Duodenal mucosa (tissue), 2 donors: ENCODE measurements around the gene FEZ2.

ENCODE experiments used
- H3K27ac ChIP-seq: one replicate; pipeline ENCODE4 v1.7.0; 2013; ENCODE audit warnings: low read depth, low read length
- H3K27me3 ChIP-seq, 2 donors: one replicate each; pipeline ENCODE4 v1.7.0; 2013; ENCODE audit warnings: low read length in 2 of 2, control low read depth in 1 of 2; ENCODE audit not compliant: insufficient read depth in 2 of 2, control insufficient read depth in 1 of 2
- H3K36me3 ChIP-seq, 2 donors: one replicate each; pipeline ENCODE4 v1.7.0; 2013; ENCODE audit warnings: low read length in 2 of 2, control low read depth in 1 of 2; ENCODE audit not compliant: insufficient read depth in 2 of 2, control insufficient read depth in 1 of 2
- H3K4me1 ChIP-seq, 2 donors: one replicate each; pipeline ENCODE4 v1.7.0; 2013; ENCODE audit warnings: low read length in 2 of 2, control low read depth in 1 of 2; ENCODE audit not compliant: insufficient read depth in 2 of 2, control insufficient read depth in 1 of 2
- H3K4me3 ChIP-seq, 2 donors: one replicate each; pipeline ENCODE4 v1.7.0; 2013; ENCODE audit warnings: low read length in 2 of 2, low read depth in 1 of 2
- H3K9ac ChIP-seq, 2 donors: one replicate each; pipeline ENCODE4 v1.7.0; 2013; ENCODE audit warnings: low read length in 2 of 2, low read depth in 1 of 2
- H3K9me3 ChIP-seq, 2 donors: one replicate each; pipeline ENCODE4 v1.7.0; 2013; ENCODE audit warnings: low read length in 2 of 2, control low read depth in 1 of 2; ENCODE audit not compliant: control insufficient read depth in 1 of 2

FEZ2 gene

GRCh38 chr2:36574560-36574959, 23.4 kb downstream of the FEZ2 start:
- H3K36me3 ChIP-seq, result peaks cover 9 to 45% of the 10 kb centered on the region in 2 donors
- H3K9me3 ChIP-seq, result no peaks in the 10 kb centered on the region
- no peaks in the 10 kb centered on the region for H3K27me3 ChIP-seq
- H3K9ac ChIP-seq, result no peak overlapping the region
- H3K4me1 ChIP-seq, result no peaks in the 10 kb centered on the region
- H3K4me3 ChIP-seq, result no peak overlapping the region
- H3K27ac ChIP-seq, result no peak overlapping the region

- Histone ChIP-seq H3K4me3 (no peak overlapping the region), H3K9ac (no peak overlapping the region), H3K4me1 (no peaks in the 10 kb centered on the region), H3K27ac (no peak overlapping the region), H3K9me3 (no peaks in the 10 kb centered on the region), H3K27me3 (no peaks in the 10 kb centered on the region), H3K36me3 (peaks cover 12 to 41% of the 10 kb centered on the region in 2 donors)
These were observed 24.8 kb downstream of the FEZ2 start for GRCh38 chr2:36573165-36573564.

GRCh38 chr2:36572719-36573059, 25.3 kb downstream of the FEZ2 start:
- no peaks in the 10 kb centered on the region for H3K4me1 ChIP-seq
- peaks cover 9 to 37% of the 10 kb centered on the region in 2 donors for H3K36me3 ChIP-seq
- no peak overlapping the region for H3K4me3 ChIP-seq
- H3K27ac ChIP-seq, result no peak overlapping the region
- H3K9ac ChIP-seq, result no peak overlapping the region
- H3K9me3 ChIP-seq, result no peaks in the 10 kb centered on the region
- H3K27me3 ChIP-seq, result no peaks in the 10 kb centered on the region

- Histone ChIP-seq H3K4me1 (no peaks in the 10 kb centered on the region), H3K9ac (no peak overlapping the region), H3K4me3 (no peak overlapping the region), H3K36me3 (peaks cover 5 to 33% of the 10 kb centered on the region in 2 donors), H3K9me3 (no peaks in the 10 kb centered on the region), H3K27me3 (no peaks in the 10 kb centered on the region), H3K27ac (no peak overlapping the region)
These were observed 25.8 kb downstream of the FEZ2 start for GRCh38 chr2:36572054-36572718.

GRCh38 chr2:36570416-36570815, 27.6 kb downstream of the FEZ2 start:
- Histone ChIP-seq H3K27ac (no peak overlapping the region), H3K9me3 (no peaks in the 10 kb centered on the region), H3K4me1 (no peaks in the 10 kb centered on the region), H3K27me3 (no peaks in the 10 kb centered on the region), H3K4me3 (no peak overlapping the region), H3K36me3 (peaks cover 9 to 37% of the 10 kb centered on the region in 2 donors), H3K9ac (no peak overlapping the region)

GRCh38 chr2:36569267-36569856, 28.6 kb downstream of the FEZ2 start:
- no peak overlapping the region for H3K4me3 ChIP-seq
- H3K27ac ChIP-seq, result no peak overlapping the region
- no peaks in the 10 kb centered on the region for H3K27me3 ChIP-seq
- H3K36me3 ChIP-seq, result peaks cover 15 to 41% of the 10 kb centered on the region in 2 donors
- H3K9me3 ChIP-seq, result no peaks in the 10 kb centered on the region
- no peak overlapping the region for H3K9ac ChIP-seq
- H3K4me1 ChIP-seq, result no peaks in the 10 kb centered on the region

- H3K4me3 ChIP-seq, result no peak overlapping the region
- no peaks in the 10 kb centered on the region for H3K4me1 ChIP-seq
- no peak overlapping the region for H3K9ac ChIP-seq
- no peaks in the 10 kb centered on the region for H3K9me3 ChIP-seq
- peaks cover 17 to 36% of the 10 kb centered on the region in 2 donors for H3K36me3 ChIP-seq
- no peaks in the 10 kb centered on the region for H3K27me3 ChIP-seq
- H3K27ac ChIP-seq, result no peak overlapping the region
These were observed 29.3 kb downstream of the FEZ2 start for GRCh38 chr2:36568516-36569246.

GRCh38 chr2:36567711-36568408, 30.1 kb downstream of the FEZ2 start:
- no peaks in the 10 kb centered on the region for H3K9me3 ChIP-seq
- H3K9ac ChIP-seq, result no peak overlapping the region
- peaks cover 20 to 32% of the 10 kb centered on the region in 2 donors for H3K36me3 ChIP-seq
- no peak overlapping the region for H3K4me3 ChIP-seq
- no peaks in the 10 kb centered on the region for H3K27me3 ChIP-seq
- no peak overlapping the region for H3K27ac ChIP-seq
- H3K4me1 ChIP-seq, result peaks cover 4 to 5% of the 10 kb centered on the region in 2 donors

- Histone ChIP-seq H3K27ac (no peak overlapping the region), H3K9ac (no peak overlapping the region), H3K36me3 (peaks cover 20 to 28% of the 10 kb centered on the region in 2 donors)
These were observed 31.1 kb downstream of the FEZ2 start for GRCh38 chr2:36566887-36567286.

GRCh38 chr2:36565712-36566111, 32.3 kb downstream of the FEZ2 start:
- H3K36me3 ChIP-seq, result peaks cover 22 to 28% of the 10 kb centered on the region in 2 donors
- no peaks in the 10 kb centered on the region for H3K9me3 ChIP-seq
- H3K4me3 ChIP-seq, result no peak overlapping the region
- H3K4me1 ChIP-seq, result peaks cover 5 to 8% of the 10 kb centered on the region in 2 donors
- H3K27me3 ChIP-seq, result no peaks in the 10 kb centered on the region
- no peak overlapping the region for H3K9ac ChIP-seq
- H3K27ac ChIP-seq, result no peak overlapping the region

More at GRCh38 chr2:36566887-36567286, 31.1 kb downstream of the FEZ2 start:
- H3K4me1 ChIP-seq, result peaks cover 4 to 5% of the 10 kb centered on the region in 2 donors
- H3K9me3 ChIP-seq, result no peaks in the 10 kb centered on the region
- H3K4me3 ChIP-seq, result no peak overlapping the region
- no peaks in the 10 kb centered on the region for H3K27me3 ChIP-seq
